ENCODE measurements around the gene AEBP2.
"Not testable (repeated sequence)": the region's sequence is repeated elsewhere in the genome, so short reads cannot be mapped to it uniquely, and the experiment has no call there.

Gene AEBP2

GRCh38 chr12:19507823-19508222 is 68.5 kb downstream of the AEBP2 start:
- DNase-seq (ENCODE audit: low spot score) = no peak

GRCh38 chr12:19510461-19510860 is 71.2 kb downstream of the AEBP2 start:
- DNase-seq (ENCODE audit: low spot score) = no peak

GRCh38 chr12:19515179-19515578 is 75.9 kb downstream of the AEBP2 start:
- no peak for DNase-seq (ENCODE audit: low spot score)

GRCh38 chr12:19517583-19517982 is 78.3 kb downstream of the AEBP2 start:
- no peak for DNase-seq (ENCODE audit: low spot score)

- no peak for DNase-seq (ENCODE audit: low spot score)
These were observed 78.9 kb downstream of the AEBP2 start for GRCh38 chr12:19518209-19518608.

GRCh38 chr12:19520646-19521415 is 81.5 kb downstream of the AEBP2 start:
- no peak for DNase-seq (ENCODE audit: low spot score)

- DNase-seq (ENCODE audit: low spot score) = no peak
These were observed 86.0 kb downstream of the AEBP2 start for GRCh38 chr12:19525274-19525673.

- no peak for DNase-seq (ENCODE audit: low spot score)
These were observed 88.6 kb downstream of the AEBP2 start for GRCh38 chr12:19527866-19528265.

- DNase-seq (ENCODE audit: low spot score) = no peak
These were observed 89.5 kb downstream of the AEBP2 start for GRCh38 chr12:19528750-19529149.

GRCh38 chr12:19529951-19530636 is 90.8 kb downstream of the AEBP2 start:
- no peak for DNase-seq (ENCODE audit: low spot score)

- DNase-seq (ENCODE audit: low spot score) = no peak
These were observed 91.3 kb downstream of the AEBP2 start for GRCh38 chr12:19530637-19531023.

- DNase-seq (ENCODE audit: low spot score) = no peak
These were observed 94.3 kb downstream of the AEBP2 start for GRCh38 chr12:19533567-19533966.

GRCh38 chr12:19539071-19539470 is 99.8 kb downstream of the AEBP2 start:
- no peak for DNase-seq (ENCODE audit: low spot score)

- DNase-seq (ENCODE audit: low spot score) = no peak
These were observed 100.5 kb downstream of the AEBP2 start for GRCh38 chr12:19539836-19540235.

- no peak for DNase-seq (ENCODE audit: low spot score)
These were observed 103.3 kb downstream of the AEBP2 start for GRCh38 chr12:19542606-19543005.

GRCh38 chr12:19544353-19544752 is 105.1 kb downstream of the AEBP2 start:
- DNase-seq (ENCODE audit: low spot score) = no peak

- DNase-seq (ENCODE audit: low spot score) = no peak
These were observed 106.0 kb downstream of the AEBP2 start for GRCh38 chr12:19545301-19545700.

GRCh38 chr12:19546027-19546426 is 106.7 kb downstream of the AEBP2 start:
- no peak for DNase-seq (ENCODE audit: low spot score)

- DNase-seq (ENCODE audit: low spot score) = no peak
These were observed 107.4 kb downstream of the AEBP2 start for GRCh38 chr12:19546611-19547162.

- DNase-seq (ENCODE audit: low spot score) = no peak
These were observed 108.0 kb downstream of the AEBP2 start for GRCh38 chr12:19547271-19547671.

GRCh38 chr12:19548834-19549233 is 109.5 kb downstream of the AEBP2 start:
- DNase-seq (ENCODE audit: low spot score) = no peak

GRCh38 chr12:19550626-19551025 is 111.3 kb downstream of the AEBP2 start:
- no peak for DNase-seq (ENCODE audit: low spot score)

GRCh38 chr12:19552441-19553097 is 113.3 kb downstream of the AEBP2 start:
- not testable (repeated sequence) for DNase-seq (ENCODE audit: low spot score)
